Daoy (cell line): ENCODE data around the gene ASXL2. TPM values are rescaled to one million over a fixed set of nuclear protein-coding genes. Genes with fewer than 3 reads are reported as not detected.

ENCODE experiments used
- DNase-seq: peaks from one replicate; pipeline ENCODE4 v3.0.0-alpha.2; 2015; ENCODE audit warnings: low read depth
- total RNA-seq: library from RNA; depleted of rRNA; stranded (reverse); fragments of >200 nt; shearing (Covaris generic); gene quantifications from 2 replicates; pipeline ENCODE4 v1.2.3, GENCODE V29; 2014

Gene ASXL2
- total RNA-seq, 1 experiment from 2014 or later: 9.4 TPM

DNA sequence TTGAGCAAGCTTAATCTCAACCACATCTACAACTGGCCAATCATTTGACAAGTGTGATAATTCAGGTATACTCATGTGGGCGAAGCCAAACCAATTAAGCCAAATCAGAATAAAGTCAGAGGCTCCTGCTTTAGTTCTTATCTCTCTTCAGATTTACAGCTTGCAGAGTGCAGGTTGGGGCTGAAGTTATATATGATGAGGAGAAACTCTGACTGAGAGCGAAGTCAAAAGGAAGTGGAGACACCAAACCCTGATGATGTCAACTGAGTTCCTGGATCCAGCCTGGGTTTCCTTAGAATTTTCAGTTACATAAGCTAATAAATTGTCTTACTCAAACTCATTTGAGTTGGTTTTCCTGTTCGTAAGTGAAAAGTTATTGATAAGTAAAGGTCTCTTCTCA, 73.9 kb downstream of the ASXL2 start:
- DNase-seq: no peak

DNA sequence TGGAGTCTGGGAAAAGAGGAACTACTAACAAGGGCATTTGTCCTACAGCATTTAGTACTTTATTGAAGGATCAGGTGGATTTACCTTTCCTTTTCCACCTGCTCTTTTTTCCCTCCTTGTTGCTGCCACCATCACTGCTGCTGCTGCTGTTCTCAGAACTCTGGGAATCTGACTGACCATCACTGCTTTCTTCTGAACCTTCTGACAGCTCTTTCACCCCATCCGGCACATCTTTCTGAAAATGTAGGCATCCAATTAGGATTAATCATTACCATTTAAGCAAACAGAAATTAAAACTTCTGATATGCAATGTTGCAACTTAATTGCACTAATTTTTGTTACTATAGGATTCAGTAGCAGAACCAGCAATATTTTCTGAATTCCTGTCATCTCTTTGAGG, 79.0 kb downstream of the ASXL2 start:
- no peak for DNase-seq

DNA sequence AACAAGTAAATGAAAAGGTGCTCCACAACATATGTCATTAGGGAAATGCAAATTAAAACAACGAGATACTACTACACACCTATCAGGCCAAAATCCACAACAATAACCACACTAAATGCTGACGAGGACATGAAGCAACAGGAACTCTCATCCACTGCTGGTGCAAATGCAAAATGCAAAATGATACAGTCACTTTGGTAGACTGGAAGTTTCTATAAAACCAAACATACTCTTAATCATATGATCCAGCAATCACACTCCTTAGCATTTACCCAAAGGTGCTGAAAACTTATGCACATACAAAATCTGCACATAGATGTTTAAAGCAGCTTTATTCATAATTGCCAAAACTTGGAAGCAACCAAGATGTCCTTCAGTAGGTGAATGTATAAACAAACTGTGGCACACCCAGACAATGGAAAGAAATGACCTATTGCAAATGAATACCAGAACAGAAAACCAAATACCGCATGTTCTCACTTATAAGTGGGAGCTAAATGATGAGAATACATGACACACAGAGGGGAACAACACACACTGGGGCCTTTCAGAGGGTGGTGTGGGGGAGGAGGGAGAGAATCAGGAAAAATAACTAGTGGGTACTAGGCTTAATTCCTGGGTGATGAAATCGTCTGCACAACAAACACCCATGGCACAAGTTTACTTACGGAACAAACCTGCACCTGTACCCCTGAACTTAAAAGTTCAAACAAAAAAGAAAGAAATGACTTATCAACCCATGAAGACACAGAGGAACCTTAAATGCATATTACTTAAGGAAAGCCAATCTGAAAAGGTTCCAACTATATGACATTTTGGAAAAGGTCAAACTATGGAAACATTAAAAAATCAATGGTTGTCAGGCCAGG, 80.4 kb downstream of the ASXL2 start:
- DNase-seq: no peak

DNA sequence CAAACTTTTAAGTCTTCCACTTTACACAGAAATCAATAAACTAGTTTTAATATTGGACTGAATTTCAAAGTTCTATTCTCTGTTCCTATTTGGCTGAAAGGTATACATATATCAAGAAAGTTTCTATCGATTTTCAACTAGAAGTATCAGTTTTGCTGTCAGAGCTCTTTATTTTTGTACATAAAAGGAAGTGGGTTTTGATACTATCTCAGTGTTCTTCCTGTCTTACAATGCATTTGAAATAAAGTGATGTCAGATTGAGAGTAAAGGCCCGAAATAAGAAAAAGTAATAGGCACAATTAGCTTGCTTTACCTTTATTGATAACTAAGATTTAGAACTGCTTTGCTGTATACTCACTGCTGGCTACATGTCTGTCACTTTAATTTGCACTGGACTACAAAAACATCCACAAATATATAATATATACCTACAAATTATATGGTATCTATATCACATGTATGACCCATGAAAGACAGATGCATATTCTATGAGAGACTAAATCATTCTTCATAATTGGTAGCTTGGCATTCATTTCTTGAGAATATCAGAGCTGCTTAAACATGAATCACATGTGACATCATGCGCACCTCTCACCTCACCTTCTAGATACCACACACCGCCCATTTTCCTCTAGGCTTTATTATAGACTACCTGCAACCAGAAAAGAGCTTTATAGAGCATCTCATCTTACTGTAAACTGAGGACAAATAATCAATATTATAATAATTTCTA, 83.6 kb downstream of the ASXL2 start:
- DNase-seq: no peak

DNA sequence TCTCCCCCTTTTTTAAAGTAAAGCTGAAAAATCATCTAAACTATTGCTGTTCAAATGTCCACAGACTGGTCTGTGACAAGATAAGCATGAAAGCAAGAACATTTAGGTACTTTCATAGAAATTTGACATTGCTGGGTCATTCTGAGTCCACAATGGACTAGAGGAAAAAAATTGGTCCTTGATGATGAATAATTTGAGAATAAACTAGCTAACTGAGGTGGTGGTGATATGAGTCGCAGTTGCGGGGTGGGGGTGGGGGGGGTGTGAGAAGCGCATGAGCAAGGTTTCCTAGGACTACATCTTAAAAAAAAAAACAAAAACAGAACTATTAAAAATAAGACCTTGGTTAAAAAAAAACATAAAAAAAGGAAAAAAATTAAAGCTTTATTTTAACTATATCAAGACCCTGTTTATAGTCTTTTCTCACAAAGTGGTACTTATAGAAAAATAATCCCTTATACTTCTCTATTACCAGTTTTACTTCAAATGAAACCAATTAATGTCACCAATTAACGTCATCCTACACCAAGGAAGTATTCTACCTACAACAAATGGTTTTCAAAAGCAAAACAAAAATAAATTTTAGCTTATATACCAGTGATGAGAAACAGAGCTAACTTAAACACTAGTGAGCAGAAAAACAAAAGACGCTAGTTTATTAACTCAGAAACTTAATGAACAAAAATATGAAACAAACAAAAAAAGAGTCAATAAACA, 88.1 kb downstream of the ASXL2 start:
- DNase-seq: no peak

DNA sequence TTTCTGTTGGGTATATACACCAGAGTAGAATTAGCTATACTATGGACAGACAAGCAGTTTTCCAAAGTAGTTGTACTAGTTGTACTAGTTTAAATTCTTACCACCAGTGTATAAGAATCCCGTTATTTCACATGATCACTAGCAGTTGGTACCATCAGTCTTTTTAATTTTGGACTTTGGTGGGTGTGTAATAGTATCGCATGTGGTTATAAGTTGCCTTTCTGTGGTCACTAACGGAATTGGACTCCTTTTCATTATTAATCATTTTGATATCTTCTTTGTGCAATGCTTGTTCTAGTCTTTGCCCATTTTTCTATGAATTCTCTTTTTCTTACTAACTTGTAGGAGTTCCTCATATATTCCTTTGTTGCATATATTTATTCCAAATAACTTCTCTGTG, 89.8 kb downstream of the ASXL2 start:
- DNase-seq: no peak

DNA sequence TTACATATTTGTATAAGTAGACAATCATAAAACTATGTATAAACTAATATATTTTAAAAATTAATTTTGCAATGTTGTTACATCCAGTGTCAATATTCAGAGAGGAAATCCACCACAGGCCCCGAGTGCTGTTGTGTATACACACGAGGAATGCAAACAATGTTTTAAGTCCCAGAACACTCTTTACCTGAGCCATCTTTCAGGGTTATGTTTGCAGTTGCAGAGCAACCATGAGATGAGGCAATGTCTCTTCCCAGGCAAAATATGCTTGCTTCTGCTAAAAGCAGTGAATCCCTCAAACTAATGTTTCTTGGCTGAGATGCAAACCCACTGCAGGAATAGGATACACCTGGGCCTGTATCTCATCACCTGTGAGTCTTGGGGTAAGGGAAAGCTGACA, 91.3 kb downstream of the ASXL2 start:
- DNase-seq: no peak

DNA sequence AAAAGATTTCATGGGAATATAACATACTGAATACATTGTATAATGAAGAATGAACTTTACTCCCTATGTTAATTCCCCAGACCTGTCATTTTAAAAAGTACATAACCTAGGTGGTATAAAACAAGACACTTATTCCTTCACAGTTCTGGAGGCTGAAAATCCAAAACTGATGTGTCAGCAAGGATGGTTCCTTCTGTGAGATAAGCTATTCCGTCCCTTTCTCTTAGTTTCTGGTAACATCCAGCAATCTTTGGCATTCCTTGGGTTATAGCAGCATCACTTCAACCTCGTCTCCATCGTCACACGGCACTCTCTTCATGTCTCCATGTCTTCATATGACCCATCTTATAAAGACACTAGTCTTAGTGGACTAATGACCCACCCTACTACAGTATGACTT, 93.9 kb downstream of the ASXL2 start:
- DNase-seq: no peak

DNA sequence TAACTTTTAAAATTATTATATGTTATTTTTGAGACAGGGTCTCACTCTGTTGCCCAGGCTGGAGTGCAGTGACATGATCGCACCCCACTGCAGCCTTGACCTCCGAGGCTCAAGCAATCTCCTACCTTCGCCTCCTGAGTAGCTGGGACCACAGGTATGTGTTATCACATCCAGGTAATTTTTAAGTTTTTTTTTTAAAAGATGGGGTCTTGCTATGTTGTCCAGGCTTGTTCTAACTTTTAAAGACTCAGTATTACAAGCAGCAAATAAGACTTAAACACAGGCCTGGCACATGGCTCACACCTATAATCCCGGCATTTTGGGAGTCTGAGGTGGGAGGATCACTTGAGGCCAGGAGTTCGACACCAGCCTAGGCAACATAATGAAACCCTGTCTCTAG, 101.2 kb downstream of the ASXL2 start:
- DNase-seq: no peak

DNA sequence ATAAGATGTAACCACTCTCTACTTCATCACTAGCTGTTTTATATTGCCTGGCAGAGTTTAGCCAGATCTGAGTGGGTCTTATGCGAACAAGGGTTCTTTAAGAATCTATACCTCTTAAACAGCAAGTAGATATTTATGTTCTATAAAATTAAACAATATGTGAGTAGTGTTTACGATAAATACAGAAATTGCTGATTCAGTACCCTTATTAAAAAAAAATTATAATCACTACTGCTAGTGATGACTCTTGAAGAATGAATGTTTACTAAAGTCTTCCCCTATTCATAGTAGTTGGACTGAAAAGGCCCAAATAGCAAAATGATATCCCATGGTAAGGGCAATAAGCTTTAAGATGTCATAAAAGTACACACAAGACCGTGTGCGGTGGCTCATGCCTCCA, 106.2 kb downstream of the ASXL2 start:
- DNase-seq: no peak

DNA sequence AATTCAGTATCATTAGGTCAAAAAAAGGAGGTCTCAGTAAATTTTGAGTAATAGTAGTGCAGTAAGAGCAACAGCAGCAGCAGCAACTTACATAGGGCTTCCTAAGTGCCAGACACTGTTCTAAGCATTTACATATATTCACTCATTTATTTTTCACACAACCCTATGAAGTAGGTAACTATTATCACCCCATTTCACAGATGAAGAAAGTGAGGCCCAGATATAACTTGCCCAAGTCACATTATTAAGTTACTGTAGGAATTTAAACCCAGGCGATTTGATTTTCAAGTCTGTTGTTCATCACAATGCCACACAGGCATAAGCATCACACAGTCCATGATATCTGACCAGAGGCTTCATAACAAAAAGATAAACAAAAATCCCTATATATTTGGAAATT, 114.7 kb downstream of the ASXL2 start:
- no peak for DNase-seq

DNA sequence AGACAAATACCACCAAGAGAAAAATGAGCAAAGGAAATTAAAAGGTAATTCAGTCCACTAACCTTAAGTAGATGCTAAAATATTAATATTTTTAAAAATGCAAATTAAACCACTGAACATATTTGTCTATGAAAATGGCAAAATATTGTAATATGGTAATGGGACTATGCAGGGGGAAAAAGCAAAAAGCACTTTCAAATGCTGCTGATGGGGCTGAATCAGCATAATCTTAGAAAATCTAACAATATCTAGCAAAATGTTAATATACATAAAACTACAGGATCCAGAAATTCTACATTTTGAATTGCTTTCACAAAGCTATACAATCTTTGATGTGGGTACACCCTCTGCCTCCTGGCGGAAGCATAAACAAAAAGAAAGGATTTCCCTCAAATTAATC, 118.0 kb downstream of the ASXL2 start:
- no peak for DNase-seq

DNA sequence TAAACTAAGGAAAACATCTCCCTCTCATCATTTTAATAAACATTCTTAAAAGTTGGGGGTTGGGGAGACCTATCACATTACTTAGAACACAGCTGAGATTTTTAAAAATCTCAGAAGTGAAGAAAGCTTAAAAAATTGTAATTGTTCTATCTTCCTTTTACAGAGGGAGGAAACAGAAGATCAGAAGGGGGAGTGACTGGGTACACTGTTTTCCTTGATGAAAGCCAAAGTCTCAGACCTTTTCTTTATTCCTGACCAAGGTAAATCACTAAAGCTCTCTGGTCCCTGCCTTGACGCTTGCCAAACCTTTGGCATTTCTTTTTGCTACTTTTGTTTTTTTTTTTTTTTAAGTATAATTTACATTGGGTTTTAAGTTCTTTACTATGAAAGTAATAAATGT, 119.9 kb downstream of the ASXL2 start:
- DNase-seq: no peak

DNA sequence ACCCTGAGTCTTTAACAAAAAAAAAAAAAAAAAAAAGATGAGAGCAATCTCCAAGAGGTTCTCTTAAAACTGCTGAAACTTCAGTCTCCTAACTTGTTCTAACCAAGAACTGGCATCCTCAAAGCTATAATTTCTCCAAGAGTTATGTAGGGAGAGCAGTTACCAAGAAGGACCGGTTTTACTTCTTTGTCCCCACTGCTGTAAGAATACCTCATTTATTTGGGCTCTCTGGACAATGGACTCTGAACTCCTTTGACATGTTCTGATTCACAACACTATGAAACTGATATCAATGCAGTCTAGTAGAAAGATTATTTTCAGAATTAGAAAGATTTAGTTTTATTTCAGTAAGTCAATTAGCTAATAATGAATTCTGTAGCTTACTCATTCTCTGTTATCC, 120.4 kb downstream of the ASXL2 start:
- no peak for DNase-seq

DNA sequence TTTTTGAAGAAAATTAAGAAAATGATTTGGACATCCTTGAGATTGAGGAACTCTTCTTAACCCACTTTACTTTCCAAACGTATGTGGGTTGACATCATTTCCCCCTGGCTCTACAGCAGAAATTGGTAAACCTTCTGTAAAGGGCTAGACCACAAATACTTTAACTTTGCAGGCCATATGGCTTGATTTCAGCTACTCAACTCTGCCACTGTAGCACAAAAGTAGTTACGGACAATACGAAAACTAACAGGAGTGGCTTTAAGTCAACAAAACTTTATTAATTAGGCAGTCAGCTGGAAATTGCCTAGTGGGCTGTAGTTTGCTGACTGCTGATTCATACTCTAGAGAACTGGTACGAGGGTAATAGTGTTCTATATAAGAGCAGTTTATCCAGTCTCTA, 121.8 kb downstream of the ASXL2 start:
- no peak for DNase-seq

DNA sequence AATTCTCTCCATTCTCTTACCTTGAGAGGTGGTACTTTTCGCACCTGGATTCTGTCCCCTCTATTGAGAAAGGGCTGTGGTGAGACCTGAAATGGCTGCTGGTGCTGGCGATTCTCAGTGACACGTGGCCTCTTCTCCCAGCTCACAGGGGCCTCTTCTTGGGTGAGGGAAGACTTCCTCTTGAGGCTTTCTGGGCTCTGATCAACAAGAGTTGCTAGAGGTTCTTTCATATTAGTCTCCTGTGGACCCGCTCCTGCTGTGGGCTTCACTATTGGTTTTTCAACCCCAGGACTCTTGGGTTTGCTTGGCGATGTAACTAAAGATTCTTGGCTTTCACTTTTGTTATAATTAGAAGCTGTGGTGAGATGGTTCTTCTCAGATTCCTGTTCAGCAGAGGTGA, 128.6 kb downstream of the ASXL2 start:
- no peak for DNase-seq

DNA sequence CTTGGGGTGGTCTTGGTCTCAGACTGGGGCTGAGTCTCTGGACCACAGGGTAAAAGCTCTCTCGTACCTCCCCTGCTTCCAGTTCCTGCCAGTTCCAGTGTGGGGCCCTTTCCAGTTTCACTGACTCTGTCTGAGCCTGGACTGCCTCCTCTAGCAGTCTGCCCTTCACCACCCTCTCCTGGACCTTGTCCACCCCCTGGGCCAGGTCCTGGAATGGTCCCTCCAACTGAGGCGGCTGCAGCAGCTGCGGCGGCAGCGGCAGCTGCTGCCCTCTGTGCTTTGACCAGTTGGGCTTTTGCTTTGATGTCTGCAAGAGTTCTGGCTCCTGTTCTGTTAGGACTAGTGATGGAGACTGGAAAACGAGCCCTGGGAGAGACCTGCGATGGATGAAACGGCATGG, 134.2 kb downstream of the ASXL2 start:
- DNase-seq: no peak

DNA sequence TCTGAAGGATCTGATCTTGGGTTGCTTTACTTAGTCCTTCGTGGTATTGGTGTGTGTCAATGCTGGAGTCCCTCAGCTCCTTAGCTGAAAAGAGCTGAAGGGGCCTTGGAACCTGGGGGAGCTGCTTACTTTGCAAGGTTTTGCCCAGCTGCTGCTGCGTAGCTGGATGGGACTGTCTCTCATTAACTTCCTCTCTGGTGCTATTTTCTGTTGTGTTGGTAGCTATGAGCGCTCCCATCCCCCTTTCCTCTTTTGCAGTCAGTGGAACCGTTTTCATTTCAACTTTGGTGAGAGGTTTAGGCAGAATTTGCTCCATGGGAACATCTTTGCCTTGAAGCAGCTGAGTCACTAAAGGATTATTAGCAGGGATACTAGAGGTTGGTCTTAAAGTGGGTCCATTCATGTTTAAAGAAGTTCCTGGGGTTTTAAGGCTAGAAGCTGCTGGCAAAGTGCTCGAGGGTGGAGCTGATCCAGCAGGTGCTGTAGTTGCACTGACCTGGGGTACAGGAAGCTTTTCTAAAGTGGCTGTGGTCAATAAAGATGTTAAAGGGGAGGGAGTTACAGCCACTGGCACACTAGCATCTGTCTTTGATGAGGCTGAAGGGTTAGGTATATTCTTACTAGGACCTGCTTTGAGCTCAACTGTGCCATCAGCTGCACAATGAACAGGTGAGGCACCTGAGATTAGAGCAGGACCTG, 135.0 kb downstream of the ASXL2 start:
- no peak for DNase-seq

DNA sequence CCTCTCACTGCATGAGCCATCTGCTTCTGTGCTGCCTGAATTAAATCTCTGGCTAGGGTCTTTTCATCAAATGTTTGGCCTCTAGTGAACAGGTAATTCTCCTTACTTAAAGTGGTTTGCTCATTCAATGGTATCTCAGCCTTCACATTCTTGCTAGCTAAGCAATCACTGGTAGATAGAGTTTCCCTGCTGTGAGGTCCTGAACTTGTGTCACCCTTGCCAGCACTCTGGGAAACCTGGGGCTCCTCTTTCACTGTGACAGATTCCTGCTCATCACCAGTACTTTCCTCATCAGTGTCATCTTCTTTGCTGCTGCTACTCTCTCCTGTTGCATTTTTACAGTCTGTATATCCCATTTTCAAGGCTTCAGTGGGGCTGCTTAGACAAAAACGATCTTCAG, 135.8 kb downstream of the ASXL2 start:
- DNase-seq: no peak

DNA sequence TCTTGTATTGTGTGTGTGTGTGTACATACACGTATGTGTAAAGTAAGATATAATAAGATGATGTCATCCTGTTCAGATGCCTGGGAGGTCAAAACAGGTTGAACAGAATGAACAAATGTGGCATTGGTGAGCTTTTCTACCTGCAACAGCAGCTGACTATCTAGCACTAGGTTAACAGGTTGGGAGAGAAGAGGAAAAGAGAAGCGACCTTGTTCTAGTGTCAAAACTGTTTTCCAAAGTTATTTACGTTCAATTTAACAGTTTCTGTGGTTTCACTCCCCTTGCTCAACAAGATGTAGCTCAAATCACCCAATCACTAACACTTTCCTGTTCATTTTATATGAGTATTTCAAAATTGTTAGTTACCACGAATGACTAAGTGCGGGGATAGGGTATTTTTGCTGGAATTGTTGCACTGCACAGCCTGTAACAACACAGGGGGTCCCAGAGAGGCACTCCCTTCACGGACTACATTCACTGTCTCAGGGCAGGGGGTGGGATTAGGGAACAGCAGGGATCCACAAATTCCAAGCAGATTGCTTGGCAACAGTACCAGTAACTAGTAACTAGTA, 137.4 kb downstream of the ASXL2 start:
- peak; percentile 18 for DNase-seq
